Neural cell (in vitro differentiated cells): ENCODE data around the gene PPP3R1.

Source experiments
- CTCF ChIP-seq: fragments of 450-650 bp; IDR thresholded peaks from 2 replicates; pipeline ENCODE4 v1.5.1; 2014; ENCODE audit warnings: antibody characterized with exemption, mild to moderate bottlenecking, moderate library complexity; ENCODE audit not compliant: poor library complexity, severe bottlenecking
- EP300 ChIP-seq: fragments of 450-650 bp; conservative IDR thresholded peaks from 2 replicates; pipeline ENCODE4 v1.6.1; 2014; ENCODE audit warnings: antibody characterized with exemption, mild to moderate bottlenecking, moderate library complexity; ENCODE audit not compliant: poor library complexity, severe bottlenecking
- EZH2 ChIP-seq: fragments of 200-600, 300-800 bp; shearing (Covaris generic), sonication (generic); IDR thresholded peaks from 2 replicates; pipeline ENCODE4 v1.6.1; 2014; ENCODE audit warnings: antibody characterized with exemption, low read length, borderline replicate concordance, mild to moderate bottlenecking; ENCODE audit not compliant: insufficient read depth, poor library complexity, severe bottlenecking
- MXI1 ChIP-seq: fragments of 450-650 bp; conservative IDR thresholded peaks from 2 replicates; pipeline ENCODE4 v1.6.1; 2014; ENCODE audit warnings: antibody characterized with exemption, mild to moderate bottlenecking; ENCODE audit not compliant: poor library complexity, severe bottlenecking
- POLR2AphosphoS5 ChIP-seq: IDR thresholded peaks from 2 replicates; pipeline ENCODE4 v1.6.1; 2012
- RAD21 ChIP-seq: fragments of 450-650 bp; conservative IDR thresholded peaks from 2 replicates; pipeline ENCODE4 v1.6.1; 2014; ENCODE audit warnings: antibody characterized with exemption, mild to moderate bottlenecking, moderate library complexity
- REST ChIP-seq: IDR thresholded peaks from 2 replicates; pipeline ENCODE4 v1.6.1; 2012; ENCODE audit warnings: borderline replicate concordance
- SMC3 ChIP-seq: fragments of 450-650 bp; conservative IDR thresholded peaks from 2 replicates; pipeline ENCODE4 v1.6.1; 2014; ENCODE audit warnings: antibody characterized with exemption, mild to moderate bottlenecking, moderate library complexity; ENCODE audit not compliant: poor library complexity

- no peak for TF ChIP-seq EZH2
- no peak for TF ChIP-seq CTCF
- no peak for TF ChIP-seq EP300
- no peak for TF ChIP-seq RAD21
- TF ChIP-seq SMC3: no peak
- no peak for TF ChIP-seq POLR2AphosphoS5
- TF ChIP-seq MXI1: no peak
- no peak for TF ChIP-seq REST
These were observed 83.0 kb downstream of the PPP3R1 start for GRCh38 chr2:68169308-68169707.
